GM21619 (cell line): ENCODE data around the gene UPK1A.
A peak's percentile ranks its signal among the peaks of the same experiment; 100 is the strongest.

Experiments
- ATAC-seq: cut with Tn5 transposase; IDR thresholded peaks from one replicate; pipeline ENCODE4 v1.9.1; 2021; ENCODE audit not compliant: unreplicated experiment

UPK1A gene

GRCh38 chr19:35666251-35666913, at the start of gene UPK1A:
Gene UPK1A (plus strand): TSS chr19:35666517. CDS start chr19:35666813, 296 bp downstream.
- no peak for ATAC-seq

DNA sequence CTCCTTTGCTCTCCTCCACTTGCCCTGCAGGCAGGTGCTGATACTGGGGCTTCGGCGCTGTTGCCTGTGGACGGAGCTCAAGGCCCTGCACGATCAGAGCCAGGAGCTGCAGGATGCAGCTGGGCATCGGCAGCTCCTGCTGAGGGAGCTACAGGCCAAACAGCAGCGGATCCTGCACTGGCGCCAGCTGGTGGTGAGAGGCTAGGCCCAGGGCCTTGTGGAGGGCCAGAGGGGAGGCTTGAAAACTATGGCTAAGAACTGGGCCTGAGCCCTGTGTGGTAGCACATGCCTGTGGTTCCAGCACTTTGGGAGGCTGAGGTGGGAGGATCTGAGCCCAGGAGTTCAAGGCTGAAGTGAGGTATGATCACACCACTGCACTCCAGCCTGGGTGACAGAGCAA, 47.5 kb upstream of the UPK1A start:
- no peak for ATAC-seq

DNA sequence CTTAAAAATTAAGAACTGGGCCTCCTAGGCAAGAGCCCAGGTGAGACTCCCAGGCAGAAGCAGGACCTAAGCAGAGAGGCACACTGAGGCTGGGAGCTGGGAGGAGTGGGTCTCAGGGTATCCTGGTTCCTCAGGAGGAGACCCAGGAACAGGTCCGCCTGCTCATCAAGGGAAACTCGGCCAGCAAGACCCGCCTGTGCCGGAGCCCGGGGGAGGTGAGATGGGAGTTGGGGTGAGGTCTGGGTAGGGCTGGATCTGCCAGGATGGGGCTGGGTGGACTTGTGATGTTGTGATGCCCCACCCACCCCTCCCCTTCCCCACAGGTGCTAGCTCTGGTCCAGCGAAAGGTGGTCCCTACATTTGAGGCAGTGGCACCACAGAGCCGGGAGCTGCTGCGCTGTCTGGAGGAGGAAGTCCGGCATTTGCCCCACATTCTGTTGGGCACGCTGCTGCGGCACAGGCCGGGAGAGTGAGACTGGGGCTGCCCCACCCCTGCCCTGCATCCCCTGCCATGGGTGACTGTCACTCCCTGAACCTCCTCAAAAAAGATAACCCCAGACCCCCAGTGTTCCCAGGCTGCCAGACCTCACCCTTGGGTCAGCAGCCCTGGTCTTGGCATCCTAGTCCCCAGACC, 46.9 kb upstream of the UPK1A start:
- no peak for ATAC-seq

DNA sequence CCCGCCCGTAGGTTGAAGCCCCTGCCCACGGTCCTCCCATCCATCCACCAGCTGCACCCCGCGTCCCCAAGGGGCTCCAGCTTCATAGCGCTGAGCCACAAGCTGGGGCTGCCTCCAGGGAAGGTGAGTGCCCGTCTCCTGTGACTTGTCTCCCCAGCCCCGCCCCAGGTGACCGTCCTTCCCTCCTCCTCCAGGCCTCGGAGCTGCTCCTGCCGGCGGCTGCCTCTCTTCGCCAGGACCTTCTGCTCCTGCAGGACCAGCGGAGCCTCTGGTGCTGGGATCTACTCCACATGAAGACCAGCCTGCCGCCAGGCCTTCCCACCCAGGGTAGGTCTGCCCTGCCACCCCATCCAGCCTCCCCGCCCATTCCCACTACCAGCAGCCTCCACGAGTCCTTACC, 46.3 kb upstream of the UPK1A start:
- ATAC-seq = no peak

DNA sequence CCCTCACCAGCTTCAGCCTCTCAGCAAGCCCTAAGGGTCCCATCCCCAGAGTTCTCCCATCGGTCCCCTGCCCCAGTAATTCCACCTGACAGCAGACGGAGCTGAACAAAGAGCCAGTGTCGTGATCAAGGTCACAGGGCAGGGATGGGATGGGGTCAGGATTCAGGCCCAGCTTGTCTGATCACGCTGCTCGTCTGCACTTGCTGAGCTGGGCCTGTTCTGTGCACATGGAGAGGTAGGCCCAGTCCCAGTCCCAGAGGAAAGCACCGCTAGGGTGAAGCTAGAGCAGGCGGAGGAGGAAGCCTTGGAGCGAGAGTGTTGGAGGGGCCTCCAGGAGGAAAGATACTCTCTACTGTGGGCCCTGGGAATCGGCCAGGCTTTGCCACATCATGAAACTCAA, 44.6 kb upstream of the UPK1A start:
- no peak for ATAC-seq

DNA sequence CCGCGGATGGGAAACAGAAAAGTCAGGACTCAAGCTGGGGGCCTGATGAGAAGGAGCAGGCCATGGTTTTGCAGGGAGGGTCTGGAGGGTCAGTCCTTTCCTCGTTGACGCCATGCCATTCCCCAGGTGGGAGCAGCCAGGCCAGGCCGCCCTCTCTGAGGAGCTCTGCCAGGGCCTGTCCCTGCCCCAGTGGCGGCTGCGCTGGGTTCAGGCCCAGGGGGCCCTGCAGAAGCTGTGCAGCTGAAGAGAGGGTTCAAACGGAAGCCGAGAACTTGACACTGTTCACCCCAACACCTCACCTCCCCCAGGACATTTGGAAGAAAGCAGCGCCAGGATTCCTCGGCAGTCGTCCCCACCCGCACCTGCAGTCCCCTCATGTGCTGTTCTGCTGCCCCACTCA, 43.6 kb upstream of the UPK1A start:
- no peak for ATAC-seq

GRCh38 chr19:35623327-35624010, 42.8 kb upstream of the UPK1A start:
- no peak for ATAC-seq

DNA sequence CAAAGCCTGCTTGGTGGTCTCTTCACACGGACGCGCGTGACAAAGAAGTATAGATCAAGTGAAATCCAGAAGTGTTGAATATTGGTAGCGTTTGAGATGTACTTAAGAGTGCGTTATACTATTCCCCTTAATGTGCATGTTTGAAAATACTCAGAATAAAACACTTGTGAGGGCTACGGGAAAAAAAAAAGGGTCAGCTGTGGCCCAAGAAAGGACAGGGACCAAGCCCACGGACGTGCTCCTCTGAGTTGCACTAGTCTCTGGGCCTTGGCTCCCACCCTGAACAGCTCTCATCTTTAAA, 38.1 kb upstream of the UPK1A start:
- no peak for ATAC-seq

DNA sequence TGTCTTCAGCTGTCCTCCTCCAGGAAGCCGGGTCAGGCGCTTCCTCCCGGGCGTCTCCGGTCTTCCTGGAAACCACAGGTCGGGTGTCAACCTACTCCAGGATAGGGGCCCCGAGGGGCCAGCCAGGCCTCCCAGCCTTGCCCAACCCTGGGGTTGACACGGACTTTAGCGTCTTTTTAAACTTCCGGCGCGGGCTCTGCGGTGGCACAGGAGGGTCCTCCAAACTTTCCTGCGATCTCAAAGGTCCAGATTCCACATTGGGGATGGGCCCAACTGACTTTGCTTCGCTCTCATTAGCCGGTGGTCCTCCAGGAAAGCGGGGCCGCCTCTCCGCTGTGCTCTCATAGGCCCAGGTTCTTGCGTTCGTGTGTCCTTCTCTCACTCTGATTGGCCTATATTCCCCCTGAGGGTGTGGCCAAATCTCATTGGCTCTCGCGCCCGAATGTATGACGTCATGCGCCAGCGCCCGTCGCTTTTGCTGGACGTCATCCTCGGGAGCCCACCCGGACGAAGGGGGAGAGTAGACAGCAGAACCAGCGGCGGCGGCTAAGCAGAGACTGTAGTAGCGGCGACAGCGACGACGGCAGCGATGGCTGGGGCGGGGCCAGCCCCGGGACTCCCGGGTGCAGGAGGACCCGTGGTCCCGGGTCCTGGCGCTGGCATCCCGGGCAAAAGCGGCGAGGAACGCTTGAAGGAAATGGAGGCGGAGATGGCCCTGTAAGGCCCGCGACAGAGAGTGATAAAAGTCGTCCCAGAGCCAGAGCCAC, 37.6 kb upstream of the UPK1A start, which contains the start of gene RBM42:
Gene RBM42 (plus strand): TSS at position 472 of the 767 bp plus-strand sequence. CDS start 118 bp downstream, at position 590.
- ATAC-seq = peak; percentile 93

- ATAC-seq = peak; percentile 11
Observed at GRCh38 chr19:35629332-35629633, 37.0 kb upstream of the UPK1A start.

GRCh38 chr19:35633727-35634440, 32.4 kb upstream of the UPK1A start:
- no peak for ATAC-seq

GRCh38 chr19:35636651-35637050, 29.7 kb upstream of the UPK1A start:
- no peak for ATAC-seq

DNA sequence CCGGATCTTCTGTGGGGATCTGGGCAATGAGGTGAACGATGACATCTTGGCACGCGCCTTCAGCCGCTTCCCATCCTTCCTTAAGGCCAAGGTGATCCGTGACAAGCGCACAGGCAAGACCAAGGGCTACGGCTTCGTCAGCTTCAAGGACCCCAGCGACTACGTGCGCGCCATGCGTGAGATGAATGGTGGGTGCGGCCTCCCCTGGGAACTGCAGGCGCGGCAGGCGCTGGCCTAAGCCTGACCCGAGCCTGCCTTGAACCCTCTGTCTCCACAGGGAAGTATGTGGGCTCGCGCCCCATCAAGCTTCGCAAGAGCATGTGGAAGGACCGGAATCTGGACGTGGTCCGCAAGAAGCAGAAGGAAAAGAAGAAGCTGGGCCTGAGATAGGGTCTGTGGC, 29.2 kb upstream of the UPK1A start:
- no peak for ATAC-seq

GRCh38 chr19:35639321-35639639, 27.0 kb upstream of the UPK1A start:
- no peak for ATAC-seq

GRCh38 chr19:35639863-35640262, 26.5 kb upstream of the UPK1A start:
- no peak for ATAC-seq

DNA sequence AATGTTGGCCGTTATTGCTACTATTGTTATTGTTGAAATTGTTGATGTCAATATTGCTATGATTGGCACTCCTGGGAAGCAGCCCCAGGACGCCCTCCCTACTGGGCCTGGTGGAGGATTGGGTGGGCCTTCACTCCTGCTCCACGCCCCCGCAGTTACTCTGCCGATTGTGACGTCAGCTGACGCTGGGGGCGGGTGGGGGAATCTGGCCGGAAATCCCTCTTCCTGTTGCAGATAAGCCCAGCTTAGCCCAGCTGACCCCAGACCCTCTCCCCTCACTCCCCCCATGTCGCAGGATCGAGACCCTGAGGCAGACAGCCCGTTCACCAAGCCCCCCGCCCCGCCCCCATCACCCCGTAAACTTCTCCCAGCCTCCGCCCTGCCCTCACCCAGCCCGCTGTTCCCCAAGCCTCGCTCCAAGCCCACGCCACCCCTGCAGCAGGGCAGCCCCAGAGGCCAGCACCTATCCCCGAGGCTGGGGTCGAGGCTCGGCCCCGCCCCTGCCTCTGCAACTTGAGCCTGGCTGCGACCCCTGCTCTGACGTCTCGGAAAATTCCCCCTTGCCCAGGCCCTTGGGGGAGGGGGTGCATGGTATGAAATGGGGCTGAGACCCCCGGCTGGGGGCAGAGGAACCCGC, 24.7 kb upstream of the UPK1A start, which contains the start of gene ETV2:
Gene ETV2 (plus strand): TSS at position 231 of the 637 bp plus-strand sequence. CDS start 716 bp downstream, outside the sequence.
- ATAC-seq = no peak

DNA sequence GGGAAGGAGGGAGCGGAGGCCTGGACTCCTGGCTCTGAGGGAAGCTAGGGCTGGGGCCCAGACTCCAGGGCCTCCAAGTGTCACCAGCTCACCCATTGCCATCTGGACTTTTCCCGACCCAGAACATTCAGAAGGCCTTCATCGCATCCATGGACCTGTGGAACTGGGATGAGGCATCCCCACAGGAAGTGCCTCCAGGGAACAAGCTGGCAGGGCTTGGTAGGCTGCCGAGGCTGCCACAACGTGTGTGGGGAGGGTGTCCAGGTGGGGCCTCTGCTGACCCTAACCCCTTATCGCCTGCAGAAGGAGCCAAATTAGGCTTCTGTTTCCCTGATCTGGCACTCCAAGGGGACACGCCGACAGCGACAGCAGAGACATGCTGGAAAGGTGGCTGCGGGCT, 24.0 kb upstream of the UPK1A start:
- no peak for ATAC-seq

DNA sequence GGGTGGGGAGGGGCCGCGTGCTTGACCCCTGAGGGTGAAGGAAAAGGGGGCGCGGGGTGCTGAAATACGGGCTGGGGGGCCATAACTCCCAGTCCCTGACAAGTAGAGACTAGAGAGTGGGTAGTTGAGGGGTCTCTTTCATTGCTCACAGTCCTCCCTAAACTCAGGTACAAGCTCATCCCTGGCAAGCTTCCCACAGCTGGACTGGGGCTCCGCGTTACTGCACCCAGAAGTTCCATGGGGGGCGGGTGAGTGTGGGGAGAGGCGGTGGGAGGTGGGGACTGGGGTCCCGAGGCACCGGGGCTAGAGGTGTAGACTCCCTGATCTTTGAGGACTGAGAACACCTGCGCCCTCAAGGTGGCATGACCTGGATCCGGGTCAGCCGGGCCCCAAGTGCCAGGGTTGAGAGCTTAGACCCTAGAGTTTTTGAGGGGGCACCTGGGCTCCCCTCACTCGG, 23.5 kb upstream of the UPK1A start:
- ATAC-seq = peak; percentile 1

DNA sequence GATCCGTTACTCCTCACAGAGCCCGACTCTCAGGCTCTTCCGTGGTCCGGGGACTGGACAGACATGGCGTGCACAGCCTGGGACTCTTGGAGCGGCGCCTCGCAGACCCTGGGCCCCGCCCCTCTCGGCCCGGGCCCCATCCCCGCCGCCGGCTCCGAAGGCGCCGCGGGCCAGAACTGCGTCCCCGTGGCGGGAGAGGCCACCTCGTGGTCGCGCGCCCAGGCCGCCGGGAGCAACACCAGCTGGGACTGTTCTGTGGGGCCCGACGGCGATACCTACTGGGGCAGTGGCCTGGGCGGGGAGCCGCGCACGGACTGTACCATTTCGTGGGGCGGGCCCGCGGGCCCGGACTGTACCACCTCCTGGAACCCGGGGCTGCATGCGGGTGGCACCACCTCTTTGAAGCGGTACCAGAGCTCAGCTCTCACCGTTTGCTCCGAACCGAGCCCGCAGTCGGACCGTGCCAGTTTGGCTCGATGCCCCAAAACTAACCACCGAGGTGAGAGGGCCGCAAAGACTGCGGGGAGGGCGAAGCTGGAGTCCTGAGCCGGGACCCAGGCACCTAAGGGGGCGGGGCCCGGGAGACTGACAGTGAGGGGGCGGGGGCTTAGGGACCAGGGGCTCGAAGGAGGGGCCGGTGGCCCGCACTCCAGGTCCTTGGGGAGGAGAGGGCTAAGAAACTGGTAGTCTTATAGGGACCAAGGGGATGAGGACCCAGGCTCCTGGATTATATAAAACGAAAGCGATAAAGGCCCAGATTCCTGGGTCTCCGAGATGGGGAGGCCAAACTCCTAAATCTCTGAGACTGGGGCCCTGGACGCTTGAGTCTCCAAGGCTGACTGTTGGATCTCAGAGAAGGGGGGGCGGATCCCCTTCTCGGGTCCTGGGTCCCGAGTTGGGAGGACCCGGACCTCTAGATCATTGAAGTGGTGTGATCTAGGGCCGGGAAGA, 22.8 kb upstream of the UPK1A start:
- ATAC-seq = peak; percentile 27
